Left renal cortex interstitium (tissue), 4 donors: Measurements from ENCODE around the gene NFX1. TPM values are rescaled to one million over a fixed set of nuclear protein-coding genes. Genes with fewer than 3 reads are reported as not detected.

Experiments used
- DNase-seq, 4 donors: peaks; one replicate each; pipeline ENCODE4 v3.0.0-alpha.2; 2013; ENCODE audit warnings: low read depth in 4 of 4, low spot score in 2 of 4, missing footprints in 1 of 4
- polyA plus RNA-seq, 4 donors: library from polyadenylated mRNA; unstranded; fragments of 120-200 nt; gene quantifications; one replicate each; pipeline ENCODE4 v1.2.1, GENCODE V29; 2013; ENCODE audit not compliant: insufficient read length in 4 of 4

Gene NFX1
- polyA plus RNA-seq, 4 donors: 28.9 to 40.1 (median 35.7) TPM

DNA sequence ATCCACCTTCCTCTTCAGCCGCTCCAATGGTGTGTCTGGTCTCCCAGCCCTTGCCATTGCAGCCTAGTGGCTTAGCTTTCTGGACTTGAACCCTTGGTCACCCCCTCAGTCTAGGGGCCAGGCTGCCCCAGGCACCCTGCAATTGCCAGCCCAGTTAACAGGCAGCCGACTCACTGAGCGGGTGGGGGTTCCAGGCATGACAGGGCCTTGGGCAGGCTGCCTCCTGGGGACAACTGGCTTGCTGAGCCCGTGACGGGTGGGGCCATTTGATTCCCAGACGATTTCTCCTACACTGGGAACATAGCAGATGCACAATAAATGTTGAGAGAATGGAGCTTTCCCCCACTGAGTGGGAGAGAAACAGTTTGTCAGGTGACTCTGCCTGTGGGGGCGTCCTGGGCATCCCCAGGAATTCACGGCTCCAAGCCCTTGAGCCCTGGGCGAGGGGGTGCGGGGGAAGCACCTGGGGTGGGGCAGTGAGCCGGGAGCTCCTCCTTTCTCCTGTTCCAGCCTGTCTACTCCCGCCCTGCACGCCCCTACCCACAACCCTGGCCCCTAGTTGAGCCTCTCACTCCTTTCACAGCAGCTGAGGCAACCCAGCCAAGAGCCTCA is 124.7 kb downstream of the NFX1 start:
- no peak for DNase-seq

DNA sequence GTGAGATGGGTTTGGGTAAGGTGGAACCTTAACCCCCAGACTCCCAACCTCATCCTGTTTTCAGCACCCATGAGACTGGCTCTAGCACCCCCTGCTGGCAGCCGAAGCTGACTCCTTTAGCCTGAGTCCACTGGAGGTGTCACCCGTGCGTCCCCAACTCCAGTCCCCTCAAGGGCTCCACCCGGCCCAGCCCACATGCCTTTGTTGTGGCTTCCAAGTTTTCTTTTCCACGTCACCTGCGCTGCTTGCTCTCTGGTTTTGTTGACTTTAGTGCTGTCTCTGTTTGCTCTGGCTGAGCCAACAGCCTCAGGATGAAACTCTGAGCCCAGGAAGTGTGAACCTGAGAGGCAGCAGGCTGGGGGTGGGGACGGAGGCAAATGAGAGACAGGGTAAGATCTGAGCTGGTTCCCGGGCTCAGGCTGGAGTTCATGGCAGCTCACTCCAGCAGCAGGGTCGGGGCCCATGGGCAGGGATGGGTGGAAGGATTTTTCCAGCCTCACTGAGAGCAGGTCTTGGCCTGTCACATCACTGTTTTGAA is 125.3 kb downstream of the NFX1 start:
- DNase-seq: no peak

DNA sequence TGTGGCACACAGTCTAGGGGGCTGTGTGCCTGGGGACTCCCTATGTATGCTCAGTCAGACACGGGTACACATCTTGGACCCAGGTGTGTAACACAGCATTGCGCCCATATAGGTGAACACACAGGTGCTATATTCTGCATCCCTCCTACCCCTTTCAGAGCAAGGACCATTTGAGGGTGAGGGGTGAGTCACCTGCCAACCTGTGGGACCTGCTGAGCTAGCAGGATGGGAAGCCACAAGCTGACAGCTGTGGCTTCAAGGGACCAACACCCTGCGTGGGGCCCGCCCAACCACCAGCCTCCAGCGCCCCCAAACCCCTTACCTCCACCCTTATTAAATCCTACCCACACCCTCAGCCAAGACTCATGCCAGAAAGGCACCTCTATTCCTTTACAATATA is 126.7 kb downstream of the NFX1 start:
- DNase-seq: no peak

DNA sequence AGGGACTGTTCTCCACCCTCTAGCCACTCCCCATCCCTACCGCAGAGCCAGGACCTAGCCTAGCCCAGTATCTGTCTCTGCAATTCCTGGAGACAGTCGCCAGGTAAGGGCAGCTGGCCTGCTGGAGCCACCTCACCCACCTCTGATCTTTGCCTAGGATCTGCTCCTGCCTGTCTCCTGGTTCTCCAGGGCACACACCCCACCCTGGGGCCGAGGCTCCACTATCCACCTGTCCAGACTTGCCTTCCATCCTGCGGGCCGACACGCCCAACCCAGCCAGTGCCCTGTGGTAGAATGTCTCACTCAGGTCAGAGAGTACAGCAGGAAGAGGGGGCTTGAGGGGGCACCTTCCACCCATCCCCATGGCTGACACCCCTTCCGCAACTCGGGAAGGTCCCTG is 127.8 kb downstream of the NFX1 start:
- DNase-seq: no peak

DNA sequence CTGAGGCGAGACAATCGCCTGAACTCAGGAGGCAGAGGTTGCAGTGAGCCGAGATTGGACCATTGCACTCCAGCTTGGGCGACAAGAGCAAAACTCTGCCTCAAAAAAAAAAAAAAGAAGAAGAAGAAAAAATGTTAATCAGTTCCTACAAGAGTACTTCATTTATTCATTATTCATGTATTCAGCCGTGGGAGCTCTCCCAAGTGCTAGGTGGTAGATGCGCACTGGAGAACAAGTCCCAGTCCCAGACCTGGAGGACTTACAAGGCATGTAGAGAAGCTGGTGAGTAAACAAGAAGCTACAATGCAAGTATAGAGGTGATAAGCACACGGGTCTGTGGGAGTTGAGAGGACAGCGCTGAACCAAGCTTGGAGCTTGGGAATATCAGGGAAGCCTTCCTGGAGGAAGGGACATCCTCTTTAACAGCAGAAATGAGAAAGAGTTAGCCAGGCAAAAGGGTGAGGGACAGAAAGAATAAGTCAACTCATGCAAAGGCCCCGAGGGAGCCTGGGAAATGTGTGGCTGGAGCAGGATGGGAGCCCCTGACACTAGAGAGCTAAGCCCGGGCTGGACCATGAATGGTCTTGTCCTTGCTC is 129.5 kb downstream of the NFX1 start:
- DNase-seq: no peak

Other genes starting within 250 kb of the NFX1 start
- gene SMU1, start 213.8 kb upstream of the NFX1 start, polyA plus RNA-seq: 10 to 100 TPM; 22.3 to 29.7 (median 27.2) TPM
- 100 to 1,000 TPM in 3 of 4 donors, 10 to 100 TPM in 1; 82.9 to 117 (median 105) TPM for gene B4GALT1, start 123.2 kb upstream of the NFX1 start, polyA plus RNA-seq
- not detected for gene SPINK4, start 50.3 kb upstream of the NFX1 start, polyA plus RNA-seq
- gene BAG1, start 25.8 kb upstream of the NFX1 start, polyA plus RNA-seq: 10 to 100 TPM; 71.3 to 88.5 (median 76.2) TPM
- 100 to 1,000 TPM in 3 of 4 donors, 10 to 100 TPM in 1; 97.6 to 139 (median 114) TPM for gene CHMP5, start 25.5 kb upstream of the NFX1 start, polyA plus RNA-seq
- 10 to 100 TPM; 12.8 to 35.7 (median 22.0) TPM for gene AQP7, start 112.1 kb downstream of the NFX1 start, polyA plus RNA-seq
- 100 to 1,000 TPM in 1 of 4 donors, 10 to 100 TPM in 3; 45.5 to 100 (median 49.4) TPM for gene AQP3, start 157.1 kb downstream of the NFX1 start, polyA plus RNA-seq
- 10 to 100 TPM; 23.8 to 26.6 (median 25.9) TPM for gene NOL6, start 183.4 kb downstream of the NFX1 start, polyA plus RNA-seq
- gene ANKRD18B, start 233.7 kb downstream of the NFX1 start, polyA plus RNA-seq: 1 to 10 TPM in 3 of 4 donors, under 1 TPM in 1; 0.79 to 1.7 (median 1.4) TPM